GM18520 (cell line): ENCODE measurements around the gene KMT5B.

Experiments
- ATAC-seq: cut with Tn5 transposase; IDR thresholded peaks from one replicate; pipeline ENCODE4 v1.9.1; 2021; ENCODE audit not compliant: unreplicated experiment

Gene KMT5B

DNA sequence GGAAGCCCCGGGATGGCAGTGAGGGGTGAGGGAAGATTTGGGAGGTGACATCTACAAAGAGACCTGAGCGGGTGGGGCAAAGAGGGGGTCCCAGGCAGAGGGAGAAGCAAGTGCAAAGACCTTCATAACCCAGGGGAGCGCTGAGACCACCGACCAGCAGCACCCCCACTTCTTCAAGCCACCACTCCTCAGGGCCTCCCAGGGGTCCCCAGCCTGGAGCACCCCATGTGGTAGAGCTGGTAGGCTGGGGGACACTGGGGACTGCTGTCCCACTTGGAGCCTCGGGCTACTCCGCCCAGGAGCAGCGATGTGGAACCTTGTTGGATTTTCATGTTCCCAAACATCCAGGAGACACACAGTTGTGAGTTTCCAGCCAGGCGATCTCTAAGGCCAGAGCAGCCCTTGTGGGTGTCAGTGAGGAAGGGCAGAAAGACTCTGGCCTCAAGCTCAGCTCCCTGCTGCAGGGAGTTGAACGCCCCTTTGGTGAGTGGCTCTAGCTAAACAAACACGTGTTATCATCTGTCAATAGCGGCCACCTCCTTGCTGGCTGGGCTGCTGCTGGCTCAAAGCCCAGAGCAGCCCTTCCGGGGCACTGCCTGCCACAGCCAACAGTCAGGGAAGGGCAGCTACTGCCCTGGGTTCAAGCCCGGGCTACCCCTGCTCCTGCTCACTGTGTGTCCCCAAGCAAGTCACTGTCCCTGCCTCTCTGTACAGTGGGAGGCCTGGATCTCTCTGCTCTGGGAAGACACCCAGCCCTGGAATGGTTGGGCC lies 66.2 kb downstream of the KMT5B start:
- ATAC-seq = no peak

DNA sequence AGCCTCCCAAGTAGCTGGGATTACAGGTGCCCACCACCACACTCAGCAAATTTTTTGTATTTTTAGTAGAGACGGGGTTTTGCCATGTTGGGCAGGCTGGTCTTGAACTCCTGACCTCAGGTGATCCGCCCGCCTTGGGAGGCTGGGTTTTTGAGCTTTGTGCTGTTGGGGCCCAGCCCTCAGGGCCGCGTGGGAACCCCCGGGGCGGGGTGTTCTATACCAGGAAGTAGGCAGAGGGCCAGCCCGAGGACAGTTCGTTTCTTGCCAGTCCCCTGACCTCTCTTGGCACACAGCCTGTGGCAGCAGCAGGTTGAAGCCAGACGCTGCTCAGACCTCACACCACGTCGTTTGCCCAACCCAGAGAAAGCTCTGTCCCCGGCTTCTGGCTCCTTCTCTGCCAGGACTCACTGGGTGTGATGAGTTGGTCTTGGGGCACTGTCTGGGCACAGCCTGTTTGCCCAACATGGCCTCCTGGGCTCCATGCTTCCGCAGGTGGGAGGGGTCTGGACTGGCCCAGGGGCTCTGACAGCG lies 67.0 kb downstream of the KMT5B start:
- no peak for ATAC-seq

DNA sequence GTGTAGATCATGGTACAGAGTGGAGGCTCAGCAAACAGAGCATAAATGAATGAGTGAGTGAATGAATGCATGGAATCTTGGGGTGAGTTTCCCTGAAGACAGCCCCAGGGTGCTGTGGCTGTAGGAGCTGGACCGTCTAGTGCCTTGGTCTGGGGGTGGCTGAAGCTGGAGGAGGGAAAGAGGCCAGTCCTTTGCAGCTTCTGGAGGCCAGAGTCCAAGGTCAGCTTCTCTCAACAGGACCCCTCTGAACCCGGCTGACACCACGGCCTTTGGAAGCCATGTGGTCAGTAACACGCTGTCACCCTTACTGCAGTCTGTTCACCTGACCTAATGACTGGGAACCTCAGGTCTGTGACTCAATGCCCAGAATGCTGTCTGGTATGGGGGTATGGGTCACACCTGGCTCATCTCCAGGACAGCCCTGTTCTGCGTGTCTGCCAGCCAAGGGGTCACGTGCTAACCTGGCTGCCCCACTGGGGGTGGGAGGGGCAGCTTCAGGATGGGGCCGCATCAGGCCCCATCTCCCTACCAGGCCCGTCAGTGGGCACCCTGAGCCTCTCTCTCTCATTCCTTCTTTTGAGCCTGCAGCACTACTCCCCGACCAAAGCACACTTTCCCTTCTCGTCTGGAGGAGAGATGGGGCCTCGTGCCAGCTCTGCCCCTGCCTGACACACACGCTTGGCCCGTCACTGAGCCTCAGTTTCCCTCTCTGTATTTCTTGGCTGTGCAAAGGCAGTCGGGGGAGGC lies 67.8 kb downstream of the KMT5B start:
- no peak for ATAC-seq

DNA sequence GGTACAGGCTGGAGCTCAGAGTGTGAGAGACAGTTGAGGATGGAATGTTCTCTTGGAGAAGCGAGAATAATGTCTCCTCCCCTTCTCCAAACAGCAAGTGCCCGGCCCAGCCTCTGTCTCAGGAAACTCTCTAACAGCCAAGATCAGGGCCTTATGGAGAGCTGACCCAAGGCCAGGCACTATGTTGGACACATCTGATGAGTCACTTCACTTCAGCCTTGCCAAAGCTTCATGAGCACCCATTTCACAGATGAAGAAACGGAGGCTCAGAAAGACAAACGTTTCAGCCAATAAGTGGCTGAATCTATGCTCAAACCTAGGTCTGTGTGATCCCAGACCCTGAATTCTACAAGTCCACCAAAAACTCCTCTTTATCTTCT lies 69.8 kb downstream of the KMT5B start:
- ATAC-seq = no peak

DNA sequence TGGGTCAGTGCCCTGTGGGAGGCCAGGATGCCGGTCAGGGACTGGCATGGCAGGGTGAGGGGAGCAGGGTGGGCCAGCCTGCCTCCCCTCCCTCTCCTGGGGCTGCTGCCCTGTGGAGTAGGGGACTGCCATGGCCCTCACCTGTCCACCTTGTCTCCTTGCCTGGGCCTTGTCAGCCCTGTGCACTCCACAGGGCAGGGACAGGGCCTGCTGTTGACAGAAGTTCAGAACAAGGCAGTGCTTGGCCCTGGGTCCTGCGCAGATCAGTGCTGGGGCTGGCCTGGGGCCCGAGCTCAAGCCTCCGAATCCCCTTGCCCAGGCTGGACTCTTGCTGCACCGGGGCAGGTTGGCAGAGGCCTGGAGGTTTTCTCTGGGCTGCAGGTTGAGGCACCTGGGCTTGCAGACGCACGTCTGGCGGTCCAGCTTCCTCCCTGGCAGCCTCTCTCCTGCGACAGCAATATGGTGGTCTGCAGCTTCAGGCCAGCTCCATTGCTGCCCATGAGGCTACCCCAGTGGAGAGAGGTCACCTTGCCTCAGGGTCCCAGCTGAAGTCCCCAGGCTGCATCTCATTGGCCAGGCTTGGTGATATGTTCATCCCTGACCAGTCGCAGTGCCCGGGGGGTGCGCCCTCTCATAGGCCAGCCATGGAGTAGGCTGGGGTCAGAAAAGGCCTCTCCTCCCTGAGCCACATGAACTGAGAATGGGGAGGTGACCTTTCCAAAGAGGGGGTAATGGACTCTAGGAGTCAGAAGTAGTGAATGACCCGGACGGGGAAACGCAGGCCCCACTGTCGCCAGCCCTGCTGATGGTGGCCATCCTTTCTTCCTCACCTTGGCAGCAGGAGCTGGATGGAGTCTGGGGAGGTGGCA lies 70.4 kb downstream of the KMT5B start:
- no peak for ATAC-seq

DNA sequence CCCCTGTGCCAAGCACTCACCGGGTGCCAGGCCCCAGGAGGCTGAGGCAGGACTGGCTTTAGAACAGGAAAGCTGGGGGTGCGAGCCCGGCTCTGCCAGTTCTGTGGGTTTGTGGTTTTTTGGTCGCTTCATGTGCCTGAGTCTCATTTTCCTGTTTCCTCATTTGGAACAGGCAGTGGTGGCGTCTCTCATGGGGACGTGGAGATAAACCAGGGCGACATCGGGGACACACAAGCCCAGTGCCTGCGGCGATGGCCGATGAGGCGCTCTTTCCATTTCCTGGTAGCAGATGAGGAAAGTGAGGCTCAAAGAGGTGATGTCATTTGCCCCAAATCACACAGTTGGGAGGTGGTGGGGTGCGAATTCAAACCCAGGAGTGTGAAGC lies 71.1 kb downstream of the KMT5B start:
- ATAC-seq = no peak

DNA sequence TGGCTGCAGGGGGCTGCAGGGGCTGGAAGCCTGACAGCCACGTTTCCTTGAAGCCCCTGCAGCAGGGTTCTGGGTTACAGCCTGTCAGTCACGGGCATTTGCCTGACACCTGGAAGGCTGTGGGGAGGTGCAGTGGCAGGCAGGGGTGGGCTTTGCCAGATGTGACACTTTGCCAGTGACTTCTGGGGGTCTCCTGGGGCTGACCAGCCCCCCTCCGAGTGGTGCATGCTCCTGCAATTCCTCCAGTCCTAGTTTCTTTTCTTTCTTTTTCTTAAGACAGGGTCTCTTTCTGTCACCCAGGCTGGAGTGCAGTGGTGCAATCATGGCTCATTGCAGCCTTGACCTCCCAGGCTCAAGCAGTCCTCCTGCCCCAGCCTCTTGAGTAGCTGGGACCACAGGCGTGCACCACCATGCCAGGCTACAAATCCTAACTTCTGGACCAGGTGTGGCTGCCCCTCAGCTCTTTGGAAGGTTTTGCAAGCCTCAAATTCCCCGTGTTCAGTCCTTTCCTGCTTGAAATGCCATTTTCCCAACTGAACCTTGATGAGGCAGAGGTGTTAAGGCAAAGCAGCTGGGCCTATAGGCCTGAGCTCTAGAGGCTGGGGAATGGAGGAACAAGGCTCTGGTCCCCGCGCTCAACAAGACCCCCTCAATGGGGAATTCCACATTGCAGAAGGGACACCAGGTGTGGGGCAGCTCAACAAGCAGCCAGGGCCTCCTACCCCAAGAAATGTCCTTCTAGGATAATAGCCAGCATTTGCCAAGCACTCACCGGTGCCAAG lies 71.7 kb downstream of the KMT5B start:
- ATAC-seq = no peak

DNA sequence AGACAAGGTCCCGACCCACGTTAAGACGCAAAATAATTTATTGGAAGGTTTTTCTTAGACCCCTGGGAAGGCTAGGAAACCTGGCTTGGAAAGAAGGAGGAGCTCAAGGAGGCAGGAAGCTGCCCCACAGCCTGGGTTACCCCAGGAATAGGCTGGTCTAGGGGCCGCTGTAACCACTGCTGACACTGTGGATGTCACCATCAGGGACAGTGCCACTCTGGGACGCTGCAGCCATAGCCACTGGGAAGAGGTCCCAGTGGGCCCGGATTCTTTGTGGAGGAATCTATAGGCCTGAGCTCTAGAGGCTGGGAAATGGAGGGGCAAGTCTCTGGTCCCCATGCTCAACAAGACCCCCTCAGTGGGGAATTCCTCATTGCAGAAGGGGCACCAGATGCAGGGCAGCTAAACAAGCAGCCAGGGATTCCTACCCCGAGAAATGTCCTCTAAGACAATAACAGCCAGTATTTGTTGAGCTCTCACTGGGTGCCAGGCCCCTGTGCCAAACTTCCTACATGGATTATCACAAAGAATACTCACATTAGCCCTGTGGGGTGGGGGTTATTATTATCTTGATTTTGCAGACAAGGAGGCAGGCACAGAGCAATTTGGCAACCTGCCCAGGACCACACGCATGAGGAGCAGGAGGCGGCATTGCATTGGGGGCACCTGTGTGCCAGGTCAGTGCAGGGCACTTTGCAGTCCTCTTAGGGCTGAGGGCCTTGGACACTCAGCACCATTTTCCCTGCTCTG lies 72.4 kb downstream of the KMT5B start:
- ATAC-seq = no peak

DNA sequence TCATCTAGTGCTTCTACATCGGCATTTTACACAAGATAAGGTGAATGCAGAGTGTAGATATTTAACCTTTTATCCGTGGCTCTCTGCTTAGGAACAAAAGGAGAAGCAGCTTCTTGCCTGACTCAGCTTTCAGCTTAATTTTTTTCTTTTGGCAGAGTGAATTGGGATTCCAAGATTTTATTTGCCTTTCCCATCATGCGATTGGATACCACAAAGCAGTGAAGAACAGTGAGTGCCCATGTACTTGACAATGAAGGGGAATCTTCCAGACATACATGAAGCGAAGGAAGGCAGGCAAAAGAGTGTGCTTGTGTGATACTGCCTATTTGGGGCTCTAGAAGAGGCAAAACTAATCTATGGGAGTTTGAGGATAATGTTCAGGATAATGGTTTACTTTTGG lies 74.9 kb downstream of the KMT5B start:
- no peak for ATAC-seq

DNA sequence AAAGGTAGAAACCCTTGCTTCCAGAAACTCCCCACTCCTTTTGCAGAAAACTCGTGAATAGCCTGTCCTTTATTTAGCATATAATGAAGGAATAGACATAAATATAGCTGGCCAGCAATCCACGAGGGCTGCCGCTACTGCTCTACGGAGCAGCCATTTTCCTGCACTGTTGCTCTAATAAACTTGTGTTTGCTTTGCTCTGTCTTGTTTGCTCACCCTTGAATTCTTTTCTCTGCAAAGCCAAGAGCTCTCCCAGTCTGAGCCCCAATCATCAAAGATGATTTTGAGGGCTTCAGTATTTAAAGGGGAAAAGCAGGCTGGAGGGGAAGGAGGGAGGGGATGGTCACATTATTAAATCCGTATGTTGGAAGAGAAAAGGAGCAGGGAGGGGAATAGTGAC lies 75.3 kb downstream of the KMT5B start:
- ATAC-seq = no peak

DNA sequence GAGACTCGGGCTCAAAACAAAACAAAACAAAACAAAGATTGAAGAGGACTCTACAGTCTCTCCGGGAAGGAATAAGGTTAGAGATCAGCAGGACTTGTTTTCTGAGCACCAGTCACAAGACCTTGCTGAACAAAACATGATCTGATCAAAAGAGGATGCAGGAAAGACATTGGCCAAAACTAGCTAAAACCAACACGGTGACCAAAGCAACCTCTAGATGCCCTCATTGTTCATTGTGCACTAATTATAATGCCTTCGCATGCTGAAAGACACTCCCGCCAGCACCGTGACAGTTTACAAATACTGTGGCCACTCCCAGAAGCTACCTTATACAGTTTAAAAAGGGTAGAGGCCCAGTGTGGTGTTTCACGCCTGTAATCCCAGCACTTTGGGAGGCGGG lies 76.2 kb downstream of the KMT5B start:
- ATAC-seq = no peak

DNA sequence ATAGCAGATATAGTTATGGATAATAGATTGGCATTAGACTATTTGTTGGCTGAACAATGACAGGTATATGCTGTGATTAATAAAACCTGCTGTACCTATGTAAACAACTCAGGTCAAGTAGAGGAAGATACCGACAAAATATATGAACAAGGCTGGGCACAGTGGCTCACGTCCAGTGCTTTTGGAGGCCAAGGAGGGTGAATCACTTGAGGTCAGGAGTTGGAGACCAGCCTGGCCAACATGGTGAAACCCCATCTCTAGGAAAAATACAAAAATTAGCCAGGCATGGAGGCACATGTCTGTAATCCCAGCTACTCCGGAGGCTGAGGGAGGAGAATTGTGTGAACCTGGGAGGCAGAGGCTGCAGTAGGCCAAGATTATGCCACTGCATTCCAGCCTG lies 77.9 kb downstream of the KMT5B start:
- ATAC-seq = no peak

DNA sequence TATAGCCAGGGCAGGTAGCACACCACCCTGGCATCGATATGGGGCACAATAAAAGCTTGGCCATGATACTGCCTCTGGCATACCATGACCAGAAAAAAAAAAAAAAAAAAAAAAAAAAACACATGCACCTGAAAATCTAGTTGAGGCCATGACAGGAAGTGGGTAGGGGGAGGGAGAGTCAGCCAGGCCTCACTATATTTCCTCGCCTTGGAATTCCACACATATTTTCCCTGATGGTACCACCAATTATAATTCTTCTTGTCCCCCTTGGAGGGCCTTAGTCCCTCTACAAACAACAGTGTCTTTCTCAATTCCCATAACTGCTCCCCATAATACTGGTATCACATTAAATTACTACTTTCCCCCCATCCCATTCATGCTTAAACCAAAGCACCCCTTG lies 79.3 kb downstream of the KMT5B start:
- no peak for ATAC-seq

DNA sequence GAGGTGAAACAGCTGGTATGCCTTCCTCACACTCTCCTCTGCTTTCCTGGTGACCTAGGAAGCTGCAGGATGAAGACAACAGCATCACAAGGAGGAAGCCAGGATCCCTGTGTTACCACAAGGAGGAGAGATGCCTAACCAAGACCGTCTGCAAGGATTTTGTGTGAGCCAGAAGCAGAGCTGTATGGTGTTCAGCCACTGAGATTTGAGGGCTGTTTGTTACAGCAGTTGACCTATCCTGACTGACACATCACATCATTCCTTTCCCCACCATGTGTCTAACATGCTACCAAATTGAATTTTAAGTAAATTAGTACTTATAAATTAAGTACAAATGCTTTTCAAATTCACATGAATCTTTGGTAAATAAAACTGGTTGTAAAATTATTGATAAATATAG lies 83.0 kb downstream of the KMT5B start:
- no peak for ATAC-seq

DNA sequence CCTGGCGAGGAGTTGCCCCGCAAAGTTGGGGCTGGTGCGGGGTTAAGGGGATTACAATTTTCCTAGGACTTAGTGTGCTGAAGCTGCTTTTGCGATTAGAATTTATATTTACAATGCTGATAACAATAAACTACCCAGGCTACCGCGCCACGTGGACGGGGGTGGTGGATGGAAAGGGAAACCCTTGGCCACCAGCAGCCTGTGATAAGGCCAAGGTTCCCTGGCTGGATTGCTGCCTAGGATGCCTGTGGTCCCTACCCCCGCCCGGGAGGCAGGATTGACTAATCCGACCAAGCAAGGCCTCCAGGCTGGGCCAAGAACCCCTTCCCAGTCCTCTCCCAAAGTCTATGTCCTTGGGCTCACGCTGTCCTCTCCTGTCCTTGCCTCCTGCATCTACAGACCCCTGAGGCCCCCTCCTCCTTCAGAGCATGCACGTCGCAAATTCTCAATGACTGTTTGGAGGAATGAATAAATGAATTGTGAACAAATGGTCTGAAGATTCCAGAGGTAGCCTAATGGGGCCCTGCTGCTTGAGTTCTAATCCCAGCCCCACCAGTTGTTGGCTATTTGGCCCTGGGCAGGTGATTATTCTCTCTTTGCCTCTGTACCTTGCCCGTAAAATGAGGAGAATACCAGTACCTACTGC lies 84.3 kb downstream of the KMT5B start:
- ATAC-seq = no peak

DNA sequence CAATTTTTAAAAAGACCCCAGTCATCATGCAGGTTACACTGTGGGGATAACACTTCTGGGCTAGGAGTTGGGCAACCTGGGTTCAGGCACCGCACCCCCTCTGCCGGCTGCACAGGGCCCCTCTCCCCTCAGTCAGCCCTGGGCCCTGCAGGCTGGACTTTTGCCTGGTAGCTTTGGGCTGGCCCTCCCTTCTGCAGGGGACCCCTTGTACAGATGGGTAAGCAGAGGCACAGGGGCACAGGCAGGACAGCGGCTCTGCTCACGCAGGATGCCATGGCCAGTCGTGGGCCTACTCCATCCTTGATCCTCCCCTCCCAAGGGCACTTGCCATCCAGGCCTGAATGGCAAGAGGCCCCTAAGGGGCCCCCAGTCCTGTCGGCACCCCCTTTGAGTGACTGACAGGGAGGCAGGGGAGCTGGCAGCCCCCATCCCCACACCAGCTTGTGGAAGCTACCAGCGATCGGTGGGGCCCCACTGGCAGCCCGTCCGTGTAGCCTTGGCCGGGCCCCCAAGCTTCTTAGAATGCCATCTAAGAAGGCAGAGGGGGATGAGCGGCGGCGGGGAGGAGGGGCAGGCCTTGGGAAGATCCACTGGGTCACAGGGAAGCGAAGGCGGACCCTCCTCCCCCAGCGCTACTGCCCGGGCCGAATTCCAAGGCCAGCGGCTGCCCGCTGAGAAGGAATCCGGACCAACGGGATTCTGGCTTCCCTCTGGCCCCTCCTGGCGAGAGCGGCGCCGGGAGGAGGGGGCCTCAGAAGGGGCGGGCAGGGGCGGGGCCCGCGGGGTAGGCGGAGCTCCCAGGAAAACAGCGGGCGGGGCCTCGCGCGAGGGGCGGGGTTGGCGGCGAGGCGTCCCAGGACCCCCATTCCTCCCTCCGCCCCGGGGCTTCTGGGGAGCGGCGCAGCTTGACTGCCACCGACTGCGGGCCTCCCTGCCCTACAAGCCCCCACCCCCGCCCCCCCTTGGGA lies 85.1 kb downstream of the KMT5B start:
- ATAC-seq = no peak

DNA sequence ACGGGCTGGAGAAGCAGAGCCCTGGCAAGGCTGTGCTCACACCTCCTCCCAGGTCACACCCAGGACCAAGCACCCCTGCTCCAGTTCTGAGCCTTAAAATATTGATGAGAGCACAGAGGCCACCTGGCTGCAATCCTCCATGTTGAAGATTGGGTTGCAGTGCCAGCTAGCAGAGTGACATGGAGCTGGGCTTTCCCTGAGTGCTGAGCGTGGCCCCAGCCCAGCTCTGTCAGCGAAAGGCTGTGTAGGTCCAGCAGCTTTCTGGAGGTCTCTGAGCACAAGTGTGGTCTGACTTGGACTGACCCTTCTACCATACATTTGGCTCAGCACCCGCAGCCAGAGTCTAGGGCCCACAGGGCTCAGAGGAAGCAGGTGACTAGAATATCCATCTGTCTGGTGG lies 87.9 kb downstream of the KMT5B start:
- ATAC-seq = no peak

DNA sequence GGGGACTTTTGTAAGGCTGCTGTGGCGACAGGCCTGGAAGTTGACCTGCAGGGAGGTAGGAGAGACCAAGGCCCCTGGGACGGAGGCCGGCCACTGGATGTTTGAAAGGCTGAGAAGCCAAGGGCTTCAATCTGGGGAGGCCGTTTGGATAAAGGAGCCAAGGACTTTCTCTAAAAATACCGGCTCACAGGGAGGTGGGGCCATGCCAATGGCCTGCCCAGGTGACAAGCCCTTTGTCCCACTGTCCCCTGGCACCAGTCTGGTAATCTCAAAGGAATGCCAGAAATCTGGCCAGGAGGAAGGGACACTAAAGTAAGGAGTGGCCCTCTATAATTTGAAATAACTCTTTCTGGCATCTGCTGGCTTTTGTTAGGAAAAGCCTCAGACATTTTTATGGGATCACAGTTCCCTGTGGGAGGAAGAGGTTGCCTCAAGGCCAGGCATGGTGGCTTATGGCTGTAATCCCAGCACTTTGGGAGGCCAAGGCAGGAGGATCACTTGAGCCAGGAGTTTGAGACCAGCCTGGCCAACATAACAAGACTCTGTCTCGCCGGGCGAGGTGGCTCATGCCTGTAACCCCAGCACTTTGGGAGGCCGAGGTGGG lies 90.1 kb downstream of the KMT5B start:
- ATAC-seq = no peak
